Astrocyte (in vitro differentiated cells and primary cell): Measurements from ENCODE around the gene TP53BP1. TPM values are rescaled to one million over a fixed set of nuclear protein-coding genes. Genes with fewer than 3 reads are reported as not detected.

ENCODE experiments used
- DNase-seq: peaks from one replicate; pipeline ENCODE4 v3.0.0-alpha.2; 2010; ENCODE audit warnings: low read depth
- FAIRE-seq: peaks from 2 replicates; lab custom pipeline; 2011; peaks lifted over from hg19 to GRCh38; lab: Jason Lieb, UNC
- H2AFZ ChIP-seq: 2 replicates; pipeline ENCODE4 v1.6.0; 2012; ENCODE audit warnings: low read depth, low read length, inconsistent platforms
- H3K27ac ChIP-seq: 2 replicates; pipeline ENCODE4 v1.5.1; 2011; ENCODE audit warnings: low read depth, low read length, inconsistent platforms
- H3K27me3 ChIP-seq: 2 replicates; pipeline ENCODE4 v1.6.0; 2011; ENCODE audit warnings: low read length, inconsistent platforms; ENCODE audit not compliant: insufficient read depth
- H3K36me3 ChIP-seq: 2 replicates; pipeline ENCODE4 v1.5.1; 2011; ENCODE audit warnings: low read length, inconsistent platforms; ENCODE audit not compliant: insufficient read depth
- H3K4me1 ChIP-seq: 2 replicates; pipeline ENCODE4 v1.5.1; 2011; ENCODE audit warnings: low read length, inconsistent platforms; ENCODE audit not compliant: insufficient read depth
- H3K4me2 ChIP-seq: 2 replicates; pipeline ENCODE4 v1.6.0; 2012; ENCODE audit warnings: low read length, inconsistent platforms
- H3K4me3 ChIP-seq: 2 replicates; pipeline ENCODE4 v1.5.1; 2011; ENCODE audit warnings: low read depth, mild to moderate bottlenecking, low read length, inconsistent platforms; ENCODE audit not compliant: insufficient read depth
- H3K79me2 ChIP-seq: 2 replicates; pipeline ENCODE4 v1.6.0; 2012; ENCODE audit warnings: mild to moderate bottlenecking, low read length, inconsistent platforms; ENCODE audit not compliant: insufficient read depth
- H3K9ac ChIP-seq: 2 replicates; pipeline ENCODE4 v1.6.0; 2012; ENCODE audit warnings: mild to moderate bottlenecking, low read length, inconsistent platforms
- H3K9me3 ChIP-seq: 2 replicates; pipeline ENCODE4 v1.5.1; 2012; ENCODE audit warnings: low read depth, mild to moderate bottlenecking, low read length, inconsistent platforms; ENCODE audit not compliant: insufficient read depth
- H4K20me1 ChIP-seq: 2 replicates; pipeline ENCODE4 v1.6.0; 2012; ENCODE audit warnings: low read length, inconsistent platforms; ENCODE audit not compliant: insufficient read depth
- H3K27ac Mint-ChIP-seq: one replicate; pipeline ENCODE4 v1.8.0; 2021; ENCODE audit warnings: mild to moderate bottlenecking, mixed read lengths; ENCODE audit not compliant: unreplicated experiment
- H3K27me3 Mint-ChIP-seq: one replicate; pipeline ENCODE4 v1.8.0; 2021; ENCODE audit warnings: low read depth, mixed read lengths; ENCODE audit not compliant: unreplicated experiment
- H3K36me3 Mint-ChIP-seq: one replicate; pipeline ENCODE4 v1.8.0; 2021; ENCODE audit warnings: low read depth, mixed read lengths; ENCODE audit not compliant: unreplicated experiment
- H3K4me1 Mint-ChIP-seq: one replicate; pipeline ENCODE4 v1.8.0; 2021; ENCODE audit warnings: low read depth, mixed read lengths; ENCODE audit not compliant: unreplicated experiment
- H3K4me3 Mint-ChIP-seq: one replicate; pipeline ENCODE4 v1.8.0; 2021; ENCODE audit warnings: mild to moderate bottlenecking, moderate library complexity, mixed read lengths; ENCODE audit not compliant: unreplicated experiment
- H3K9me3 Mint-ChIP-seq: one replicate; pipeline ENCODE4 v1.8.0; 2021; ENCODE audit warnings: mild to moderate bottlenecking, mixed read lengths; ENCODE audit not compliant: unreplicated experiment
- CTCF ChIP-seq: IDR thresholded peaks from 2 replicates; pipeline ENCODE4 v1.5.1; 2011; ENCODE audit warnings: low read depth, mild to moderate bottlenecking, inconsistent platforms, low read length, moderate library complexity; ENCODE audit not compliant: insufficient read depth
- EZH2 ChIP-seq: IDR thresholded peaks from 2 replicates; pipeline ENCODE4 v1.6.1; 2012; ENCODE audit warnings: mild to moderate bottlenecking, low read length, inconsistent platforms; ENCODE audit not compliant: insufficient read depth
- total RNA-seq: library from RNA; stranded (reverse); gene quantifications from 2 replicates; pipeline ENCODE4 v1.2.1, GENCODE V29; 2021

TP53BP1 gene
- total RNA-seq, 1 donor from 2014 or later, result 71.9 TPM

GRCh38 chr15:43378601-43379000, 114.4 kb downstream of the TP53BP1 start:
- no peak for FAIRE-seq
- Histone ChIP-seq H3K4me1 (no peaks in the 10 kb centered on the region), H3K4me3 (no peak overlapping the region), H3K36me3 (peaks cover 19% of the 10 kb centered on the region), H3K79me2 (peaks cover 9% of the 10 kb centered on the region), H3K27ac (no peak overlapping the region), H3K9me3 (no peaks in the 10 kb centered on the region), H3K9ac (no peak overlapping the region), H3K4me2 (no peak overlapping the region), H3K27me3 (no peaks in the 10 kb centered on the region), H4K20me1 (peaks cover 5% of the 10 kb centered on the region), H2AFZ (no peak overlapping the region)
- Mint-ChIP-seq H3K27me3 (no peaks in the 10 kb centered on the region), H3K36me3 (peaks cover 13% of the 10 kb centered on the region), H3K4me1 (no peaks in the 10 kb centered on the region), H3K27ac (no peak overlapping the region), H3K4me3 (no peak overlapping the region), H3K9me3 (no peaks in the 10 kb centered on the region)
- TF ChIP-seq EZH2, result no peak
- TF ChIP-seq CTCF, result no peak
- DNase-seq, result no peak

GRCh38 chr15:43376017-43376705, 116.8 kb downstream of the TP53BP1 start:
- Histone ChIP-seq H3K36me3 (peaks cover 16% of the 10 kb centered on the region), H3K4me3 (no peak overlapping the region), H4K20me1 (peaks cover 5% of the 10 kb centered on the region), H3K4me2 (no peak overlapping the region), H3K9ac (no peak overlapping the region), H3K79me2 (peaks cover 25% of the 10 kb centered on the region), H3K4me1 (peaks cover 5% of the 10 kb centered on the region), H3K27me3 (no peaks in the 10 kb centered on the region), H2AFZ (no peak overlapping the region), H3K9me3 (no peaks in the 10 kb centered on the region), H3K27ac (no peak overlapping the region)
- peaks cover 10% of the 10 kb centered on the region for H3K36me3 Mint-ChIP-seq
- no peaks in the 10 kb centered on the region for H3K9me3 Mint-ChIP-seq
- H3K4me3 Mint-ChIP-seq, result no peak overlapping the region
- TF ChIP-seq CTCF, result peak; percentile 69
- TF ChIP-seq EZH2, result no peak
- DNase-seq, result no peak
- H3K27ac Mint-ChIP-seq, result peak overlapping the region; percentile 12
- FAIRE-seq, result no peak
- no peaks in the 10 kb centered on the region for H3K4me1 Mint-ChIP-seq
- no peaks in the 10 kb centered on the region for H3K27me3 Mint-ChIP-seq
